GM23248 (cell line): ENCODE results near the gene MPZ.

Experiments used
- EZH2 ChIP-seq: fragments of 200-600 bp; sonication (generic); IDR thresholded peaks from 2 replicates; pipeline ENCODE4 v1.6.1; 2018; ENCODE audit warnings: antibody characterized with exemption, mild to moderate bottlenecking; ENCODE audit not compliant: insufficient read depth, poor library complexity, severe bottlenecking
- EZH2phosphoT487 ChIP-seq: fragments of 200-600 bp; sonication (generic); IDR thresholded peaks from 2 replicates; pipeline ENCODE4 v1.6.1; 2018; ENCODE audit warnings: antibody characterized with exemption, moderate library complexity, mild to moderate bottlenecking, low read depth; ENCODE audit not compliant: insufficient read depth

- TF ChIP-seq EZH2 (no peak), EZH2phosphoT487 (no peak)
Observed at GRCh38 chr1:161267321-161267720, 42.4 kb downstream of the MPZ start.
